ENCODE results near the gene SLIT3.

The SLIT3 gene

GRCh38 chr5:168853972-168854371 is 447.0 kb downstream of the SLIT3 start:
- TF ChIP-seq GATA2 (IDR thresholded peaks at IDR 0.05; ENCODE audit: low read depth, low read length) = no peak
- no peak for TF ChIP-seq GATA3 (IDR thresholded peaks at IDR 0.05; ENCODE audit: low read depth, low read length)

- TF ChIP-seq GATA3 (IDR thresholded peaks at IDR 0.05; ENCODE audit: low read depth, low read length) (peak; percentile 74; the same call in 1 of the 2 replicates), GATA2 (IDR thresholded peaks at IDR 0.05; ENCODE audit: low read depth, low read length) (0 out of 2 replicates have a peak, but pooled peaks have one; percentile 4)
Measured at GRCh38 chr5:168852329-168852728, 448.6 kb downstream of the SLIT3 start.

- TF ChIP-seq GATA3 (IDR thresholded peaks at IDR 0.05; ENCODE audit: low read depth, low read length) (peak; percentile 99), GATA2 (IDR thresholded peaks at IDR 0.05; ENCODE audit: low read depth, low read length) (peak; percentile 100)
Measured at GRCh38 chr5:168851902-168852321, 449.0 kb downstream of the SLIT3 start.

DNA sequence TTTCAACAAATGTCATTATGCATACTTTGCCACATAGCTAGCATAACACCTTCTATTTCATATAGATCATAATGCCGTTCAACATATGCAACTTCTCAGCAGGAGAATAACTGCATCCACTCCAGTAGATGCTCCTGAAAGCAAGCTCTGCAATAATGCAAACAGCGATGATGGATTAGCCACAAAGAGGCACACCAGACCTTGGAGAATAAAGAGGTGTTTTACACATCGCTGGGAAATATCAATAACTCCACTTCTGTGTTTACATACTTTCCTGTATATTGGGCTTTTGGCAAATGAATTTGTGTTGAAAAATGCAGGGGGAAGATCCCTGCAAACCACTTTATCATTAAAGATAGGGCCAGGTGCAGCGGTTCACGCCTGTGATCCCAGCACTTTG is 450.3 kb downstream of the SLIT3 start:
- TF ChIP-seq GATA3 (IDR thresholded peaks at IDR 0.05; ENCODE audit: low read depth, low read length) (no peak), GATA2 (IDR thresholded peaks at IDR 0.05; ENCODE audit: low read depth, low read length) (no peak)

DNA sequence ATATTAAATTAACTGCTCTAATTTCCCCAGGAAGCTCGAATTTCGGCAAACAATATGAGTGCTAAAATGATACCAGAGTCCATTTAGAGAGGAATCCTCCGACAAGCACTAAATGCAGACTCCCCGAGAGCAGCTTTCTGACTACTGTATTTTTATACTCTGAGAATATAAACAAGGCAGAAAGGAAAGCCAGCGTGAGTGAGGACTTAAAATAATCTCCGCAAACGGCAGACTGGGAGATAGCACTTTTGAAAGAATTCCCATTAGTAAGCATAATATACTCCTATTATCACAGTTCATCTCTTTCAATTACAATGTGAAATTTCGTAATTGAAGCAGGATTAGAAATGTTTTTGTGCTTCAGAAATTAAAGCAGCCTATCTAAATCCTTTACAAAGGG is 452.4 kb downstream of the SLIT3 start:
- TF ChIP-seq GATA2 (IDR thresholded peaks at IDR 0.05; ENCODE audit: low read depth, low read length) (no peak), GATA3 (IDR thresholded peaks at IDR 0.05; ENCODE audit: low read depth, low read length) (no peak)

DNA sequence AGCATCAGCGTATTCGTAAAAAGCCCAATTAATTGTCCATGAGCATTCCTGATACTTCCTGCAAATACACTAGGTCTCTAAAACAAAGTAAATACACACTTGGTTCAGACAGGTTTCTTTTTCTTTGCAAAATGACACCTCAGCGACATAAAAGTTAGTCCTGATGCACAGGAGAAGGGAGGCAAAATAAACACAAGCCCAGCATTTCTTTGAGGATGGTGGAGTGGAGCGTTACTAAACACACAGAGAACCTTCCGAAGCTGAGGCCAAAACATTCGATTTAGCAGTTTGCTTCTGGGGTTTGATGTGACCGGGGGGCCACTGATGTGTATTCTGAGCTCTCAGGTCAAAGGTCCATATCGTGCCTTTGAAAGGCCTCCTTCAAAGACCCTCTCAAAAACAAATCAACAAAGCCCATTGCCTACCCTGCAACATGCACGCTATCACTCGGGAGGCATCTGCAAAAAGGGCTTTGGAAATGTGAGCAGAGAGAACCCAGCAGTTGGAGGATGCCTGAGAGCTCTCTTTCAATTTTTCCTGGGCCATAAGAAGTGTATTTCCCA is 453.3 kb downstream of the SLIT3 start:
- TF ChIP-seq GATA3 (IDR thresholded peaks at IDR 0.05; ENCODE audit: low read depth, low read length) = no peak
- no peak for TF ChIP-seq GATA2 (IDR thresholded peaks at IDR 0.05; ENCODE audit: low read depth, low read length)

DNA sequence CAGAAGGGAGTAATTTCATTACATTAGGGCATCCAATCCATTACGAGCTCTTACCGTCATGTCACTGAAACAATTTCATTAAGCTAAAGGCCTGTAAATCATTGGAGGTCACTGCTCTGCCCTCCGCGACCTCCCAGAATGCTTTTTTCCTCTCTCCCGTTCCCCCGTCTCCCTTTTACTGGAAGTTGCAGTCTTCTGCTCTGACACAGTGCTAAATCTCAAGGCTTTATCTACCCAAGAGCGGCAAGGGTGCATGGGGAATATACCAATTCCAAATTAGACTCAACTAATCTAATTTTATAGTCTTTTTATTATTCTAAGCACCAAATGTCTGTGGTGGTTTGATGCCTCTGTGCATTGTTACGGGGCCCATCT is 456.0 kb downstream of the SLIT3 start:
- TF ChIP-seq GATA2 (IDR thresholded peaks at IDR 0.05; ENCODE audit: low read depth, low read length) (peak; percentile 58; the same call in 1 of the 2 replicates), GATA3 (IDR thresholded peaks at IDR 0.05; ENCODE audit: low read depth, low read length) (0 out of 2 replicates have a peak, but pooled peaks have one; percentile 30)

- TF ChIP-seq GATA2 (IDR thresholded peaks at IDR 0.05; ENCODE audit: low read depth, low read length) (0 out of 2 replicates have a peak, but pooled peaks have one; percentile 17), GATA3 (IDR thresholded peaks at IDR 0.05; ENCODE audit: low read depth, low read length) (no peak)
Measured at GRCh38 chr5:168844016-168844921, 456.7 kb downstream of the SLIT3 start.

DNA sequence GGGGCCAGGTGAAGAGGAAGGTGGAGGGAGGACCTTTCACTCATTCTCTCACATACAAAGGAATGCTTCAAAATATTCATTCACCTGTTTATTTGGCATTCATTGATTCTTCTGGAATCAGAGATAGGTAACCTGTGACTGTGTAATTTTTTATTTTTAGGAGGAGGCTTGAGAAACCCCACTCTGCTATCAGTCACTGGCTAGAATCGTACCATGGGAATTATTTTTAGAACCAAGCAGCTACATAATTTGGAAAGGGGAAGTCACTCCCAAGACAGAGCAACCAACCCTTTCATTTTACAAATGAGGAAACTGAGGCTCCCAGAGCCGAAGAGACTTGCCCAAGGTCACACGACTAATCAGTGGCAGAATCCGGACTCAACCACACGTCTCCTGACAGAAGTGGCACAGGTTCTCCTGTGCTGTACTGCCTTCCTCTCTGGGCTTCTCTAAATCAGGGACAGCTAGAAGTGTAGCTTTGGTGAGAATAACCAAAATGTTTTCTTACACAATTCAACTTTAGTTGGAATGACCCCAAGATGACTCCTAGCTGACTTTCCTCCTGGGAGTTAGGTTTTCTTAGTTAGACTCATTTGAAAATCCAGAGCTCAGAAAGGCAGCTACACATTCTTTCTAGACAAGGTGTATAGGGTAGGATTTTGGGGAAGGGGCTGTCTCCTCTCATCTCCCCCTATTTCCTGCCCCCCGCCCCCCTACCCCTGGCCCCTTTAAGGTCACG is 457.5 kb downstream of the SLIT3 start:
- TF ChIP-seq GATA2 (IDR thresholded peaks at IDR 0.05; ENCODE audit: low read depth, low read length) (no peak), GATA3 (IDR thresholded peaks at IDR 0.05; ENCODE audit: low read depth, low read length) (no peak)

- no peak for TF ChIP-seq GATA2 (IDR thresholded peaks at IDR 0.05; ENCODE audit: low read depth, low read length)
- TF ChIP-seq GATA3 (IDR thresholded peaks at IDR 0.05; ENCODE audit: low read depth, low read length) = no peak
Measured at GRCh38 chr5:168842571-168843205, 458.3 kb downstream of the SLIT3 start.

- TF ChIP-seq GATA3 (IDR thresholded peaks at IDR 0.05; ENCODE audit: low read depth, low read length) (peak; percentile 43; the same call in 1 of the 2 replicates), GATA2 (IDR thresholded peaks at IDR 0.05; ENCODE audit: low read depth, low read length) (peak; percentile 45; the same call in 1 of the 2 replicates)
Measured at GRCh38 chr5:168837852-168838251, 463.1 kb downstream of the SLIT3 start.

DNA sequence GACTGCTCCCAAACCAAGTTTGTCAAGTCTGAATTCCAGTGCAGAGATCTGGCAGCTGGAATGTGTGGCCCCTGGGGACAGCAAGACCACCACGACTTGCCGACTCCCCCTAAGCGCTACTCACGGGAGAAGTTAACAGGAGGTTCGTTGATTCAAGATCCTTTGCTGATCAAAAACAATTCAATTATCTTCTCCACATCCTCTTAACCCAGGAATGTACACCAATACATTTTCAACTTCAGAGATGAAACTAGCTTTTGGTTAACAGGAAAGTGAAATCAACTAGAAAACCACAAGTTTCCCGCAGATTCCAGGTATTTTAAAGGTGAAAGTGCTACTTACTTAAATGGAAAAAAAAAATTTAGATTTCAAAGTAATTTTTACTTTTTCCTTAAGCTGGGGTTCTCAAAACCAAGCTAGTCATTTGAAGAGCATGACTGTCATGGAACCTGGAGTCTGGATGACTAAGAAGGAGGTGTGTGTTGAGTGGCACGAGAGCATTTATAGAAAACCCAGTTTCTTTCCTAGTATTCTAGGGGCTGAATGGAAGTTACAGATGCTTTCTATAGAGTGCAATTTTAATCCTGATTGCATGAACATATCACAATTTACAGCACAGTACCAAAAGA is 464.2 kb downstream of the SLIT3 start:
- no peak for TF ChIP-seq GATA2 (IDR thresholded peaks at IDR 0.05; ENCODE audit: low read depth, low read length)
- no peak for TF ChIP-seq GATA3 (IDR thresholded peaks at IDR 0.05; ENCODE audit: low read depth, low read length)

DNA sequence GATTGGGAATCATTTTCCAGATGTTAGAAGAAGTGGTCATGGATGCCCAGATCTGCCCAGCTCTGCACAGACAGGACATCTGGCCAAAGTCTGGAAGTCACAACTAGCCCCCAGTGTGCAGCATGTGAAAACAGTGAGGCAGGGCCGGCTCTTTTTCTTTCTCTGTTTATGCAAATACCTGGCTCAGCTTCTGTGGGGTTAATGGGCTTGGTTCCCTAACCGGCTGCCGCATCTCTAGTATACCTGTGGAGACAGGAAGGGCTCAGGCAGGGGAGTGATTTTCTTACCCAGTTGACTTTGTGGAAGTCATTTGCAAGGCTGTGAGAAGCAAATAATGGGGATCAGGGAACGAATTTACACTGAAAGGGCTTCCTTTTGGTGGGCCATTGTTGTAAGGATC is 467.0 kb downstream of the SLIT3 start:
- no peak for TF ChIP-seq GATA3 (IDR thresholded peaks at IDR 0.05; ENCODE audit: low read depth, low read length)
- TF ChIP-seq GATA2 (IDR thresholded peaks at IDR 0.05; ENCODE audit: low read depth, low read length) = no peak

Data from SH-SY5Y (cell line).